Mesendoderm (in vitro differentiated cells): ENCODE data around the gene RER1.
A peak's percentile ranks its signal among the peaks of the same experiment; 100 is the strongest.

Experiments used
- DNase-seq: peaks from one replicate; pipeline ENCODE4 v3.0.0; 2013
- H2AK5ac ChIP-seq: 2 replicates; pipeline ENCODE4 v1.6.1; 2013; ENCODE audit warnings: low read length, inconsistent platforms
- H2BK120ac ChIP-seq: 2 replicates; pipeline ENCODE4 v1.6.1; 2013; ENCODE audit warnings: low read depth, mild to moderate bottlenecking, low read length, moderate library complexity, mixed read lengths
- H2BK15ac ChIP-seq: replicated peaks from 2 replicates; pipeline ENCODE4 v1.6.1; 2013; ENCODE audit warnings: low read depth, mild to moderate bottlenecking, moderate library complexity
- H2BK5ac ChIP-seq: 2 replicates; pipeline ENCODE4 v1.6.1; 2013; ENCODE audit warnings: low read length, inconsistent platforms
- H3K18ac ChIP-seq: 2 replicates; pipeline ENCODE4 v1.6.1; 2013; ENCODE audit warnings: mild to moderate bottlenecking, low read length, mixed read lengths
- H3K23ac ChIP-seq: one replicate; pipeline ENCODE4 v1.6.1; 2013; ENCODE audit warnings: low read length
- H3K27ac ChIP-seq: 2 replicates; pipeline ENCODE4 v1.5.1; 2013; ENCODE audit warnings: low read depth, mild to moderate bottlenecking, inconsistent platforms, low read length, moderate library complexity
- H3K27me3 ChIP-seq: 2 replicates; pipeline ENCODE4 v1.6.1; 2013; ENCODE audit warnings: low read length, control low read depth, mild to moderate bottlenecking, inconsistent platforms; ENCODE audit not compliant: insufficient read depth, poor library complexity
- H3K36me3 ChIP-seq: 2 replicates; pipeline ENCODE4 v1.6.1; 2013; ENCODE audit warnings: low read length, inconsistent platforms; ENCODE audit not compliant: control insufficient read depth, insufficient read depth
- H3K4ac ChIP-seq: one replicate; pipeline ENCODE4 v1.6.1; 2013; ENCODE audit warnings: low read depth, mild to moderate bottlenecking, low read length, moderate library complexity
- H3K4me1 ChIP-seq: 2 replicates; pipeline ENCODE4 v1.6.1; 2013; ENCODE audit warnings: low read depth, low read length, inconsistent platforms; ENCODE audit not compliant: control insufficient read depth
- H3K4me2 ChIP-seq: 2 replicates; pipeline ENCODE4 v1.6.1; 2013; ENCODE audit warnings: low read length
- H3K4me3 ChIP-seq: 2 replicates; pipeline ENCODE4 v1.5.1; 2013; ENCODE audit warnings: mild to moderate bottlenecking, low read length
- H3K56ac ChIP-seq: one replicate; pipeline ENCODE4 v1.6.1; 2013; ENCODE audit warnings: low read length
- H3K79me1 ChIP-seq: 2 replicates; pipeline ENCODE4 v1.6.1; 2013; ENCODE audit warnings: low read length, inconsistent platforms
- H3K79me2 ChIP-seq: 2 replicates; pipeline ENCODE4 v1.6.1; 2013; ENCODE audit warnings: mild to moderate bottlenecking, low read length; ENCODE audit not compliant: control insufficient read depth, insufficient read depth
- H3K9ac ChIP-seq: 2 replicates; pipeline ENCODE4 v1.6.1; 2013; ENCODE audit warnings: low read length, inconsistent platforms
- H4K5ac ChIP-seq: one replicate; pipeline ENCODE4 v1.6.1; 2013; ENCODE audit warnings: low read length
- H4K8ac ChIP-seq: one replicate; pipeline ENCODE4 v1.6.1; 2013; ENCODE audit warnings: low read depth, mild to moderate bottlenecking, control low read depth, low read length, moderate library complexity
- WGBS: extraction: QIAGEN DNeasy Blood & Tissue Kit; methylation state at CpG from one replicate; pipeline ENCODE4 v1.1.7; 2013; ENCODE audit warnings: low lambda C conversion rate, missing lambda C conversion rate; ENCODE audit not compliant: insufficient coverage; ENCODE audit errors: extremely low coverage; 5-methylcytosine and 5-hydroxymethylcytosine counted together

Gene RER1

GRCh38 chr1:2412773-2413494 is 21.3 kb downstream of the RER1 start:
- no CpG with 5 or more reads among the region's 66 CpGs for WGBS
- peak overlapping the region; percentile 95 for H3K56ac ChIP-seq
- H3K79me1 ChIP-seq, result peaks cover 5% of the 10 kb centered on the region
- H3K4ac ChIP-seq, result peak overlapping the region; percentile 94
- H3K18ac ChIP-seq, result peak overlapping the region; percentile 18
- H3K4me2 ChIP-seq, result peak overlapping the region; percentile 94
- H3K79me2 ChIP-seq, result peaks cover 5% of the 10 kb centered on the region
- peak overlapping the region; percentile 7 for H4K8ac ChIP-seq
- peak overlapping the region; percentile 90 for H3K9ac ChIP-seq
- peak overlapping the region; percentile 76 for H3K4me3 ChIP-seq
- H3K27me3 ChIP-seq, result no peaks in the 10 kb centered on the region
- peaks cover 3% of the 10 kb centered on the region for H3K4me1 ChIP-seq
- peak overlapping the region; percentile 13 for H3K27ac ChIP-seq
- H3K23ac ChIP-seq, result peak overlapping the region; percentile 48
- H2BK15ac ChIP-seq, result no peak overlapping the region
- no peak overlapping the region for H2BK120ac ChIP-seq
- H2BK5ac ChIP-seq, result no peak overlapping the region
- no peak overlapping the region for H4K5ac ChIP-seq
- peak; percentile 29 for DNase-seq
- H3K36me3 ChIP-seq, result no peaks in the 10 kb centered on the region
- H2AK5ac ChIP-seq, result peak overlapping the region; percentile 62

GRCh38 chr1:2413495-2414296 is 22.1 kb downstream of the RER1 start:
- no CpG with 5 or more reads among the region's 28 CpGs for WGBS
- DNase-seq, result peak; percentile 44
- Histone ChIP-seq H2BK15ac (no peak overlapping the region), H3K27me3 (no peaks in the 10 kb centered on the region), H2AK5ac (peak overlapping the region; percentile 62), H3K18ac (peak overlapping the region; percentile 18), H3K4me2 (peak overlapping the region; percentile 94), H3K23ac (no peak overlapping the region), H3K9ac (peak overlapping the region; percentile 90), H3K56ac (peak overlapping the region; percentile 95), H2BK120ac (no peak overlapping the region), H3K4ac (peak overlapping the region; percentile 94), H3K36me3 (no peaks in the 10 kb centered on the region), H3K79me1 (peaks cover 5% of the 10 kb centered on the region), H4K8ac (no peak overlapping the region), H4K5ac (no peak overlapping the region), H3K79me2 (peaks cover 5% of the 10 kb centered on the region), H2BK5ac (peak overlapping the region; percentile 67), H3K4me3 (peak overlapping the region; percentile 76), H3K4me1 (peaks cover 3% of the 10 kb centered on the region), H3K27ac (no peak overlapping the region)

- H3K23ac ChIP-seq, result no peak overlapping the region
- no peak overlapping the region for H4K8ac ChIP-seq
- WGBS, result no CpG with 5 or more reads among the region's 25 CpGs
- peak overlapping the region; percentile 94 for H3K4me2 ChIP-seq
- peak; percentile 65 for DNase-seq
- no peaks in the 10 kb centered on the region for H3K36me3 ChIP-seq
- peak overlapping the region; percentile 95 for H3K56ac ChIP-seq
- H2BK5ac ChIP-seq, result no peak overlapping the region
- H2BK15ac ChIP-seq, result no peak overlapping the region
- H3K4me1 ChIP-seq, result peaks cover 3% of the 10 kb centered on the region
- no peak overlapping the region for H3K4ac ChIP-seq
- peaks cover 5% of the 10 kb centered on the region for H3K79me2 ChIP-seq
- no peak overlapping the region for H3K27ac ChIP-seq
- H3K18ac ChIP-seq, result no peak overlapping the region
- H3K79me1 ChIP-seq, result peaks cover 5% of the 10 kb centered on the region
- peak overlapping the region; percentile 90 for H3K9ac ChIP-seq
- H2BK120ac ChIP-seq, result no peak overlapping the region
- no peak overlapping the region for H4K5ac ChIP-seq
- H3K4me3 ChIP-seq, result no peak overlapping the region
- no peak overlapping the region for H2AK5ac ChIP-seq
- H3K27me3 ChIP-seq, result no peaks in the 10 kb centered on the region
Measured at GRCh38 chr1:2414297-2414958, 22.8 kb downstream of the RER1 start.

- H3K4ac ChIP-seq, result no peak overlapping the region
- H2BK15ac ChIP-seq, result no peak overlapping the region
- H4K8ac ChIP-seq, result no peak overlapping the region
- H3K56ac ChIP-seq, result peak overlapping the region; percentile 15
- H2AK5ac ChIP-seq, result no peak overlapping the region
- no peak overlapping the region for H3K4me2 ChIP-seq
- H3K4me3 ChIP-seq, result no peak overlapping the region
- H3K23ac ChIP-seq, result no peak overlapping the region
- H3K79me2 ChIP-seq, result peaks cover 5% of the 10 kb centered on the region
- no peak for DNase-seq
- H2BK120ac ChIP-seq, result no peak overlapping the region
- no CpG with 5 or more reads among the region's 11 CpGs for WGBS
- no peak overlapping the region for H3K27ac ChIP-seq
- no peak overlapping the region for H4K5ac ChIP-seq
- H3K4me1 ChIP-seq, result peaks cover 3% of the 10 kb centered on the region
- H2BK5ac ChIP-seq, result no peak overlapping the region
- H3K18ac ChIP-seq, result no peak overlapping the region
- no peaks in the 10 kb centered on the region for H3K36me3 ChIP-seq
- peaks cover 5% of the 10 kb centered on the region for H3K79me1 ChIP-seq
- H3K9ac ChIP-seq, result no peak overlapping the region
- no peaks in the 10 kb centered on the region for H3K27me3 ChIP-seq
Measured at GRCh38 chr1:2415337-2415736, 23.7 kb downstream of the RER1 start.

GRCh38 chr1:2415801-2416208 is 24.2 kb downstream of the RER1 start:
- H3K4ac ChIP-seq, result no peak overlapping the region
- H2BK120ac ChIP-seq, result no peak overlapping the region
- no peak overlapping the region for H2AK5ac ChIP-seq
- H3K9ac ChIP-seq, result no peak overlapping the region
- H4K5ac ChIP-seq, result no peak overlapping the region
- no CpG with 5 or more reads among the region's 19 CpGs for WGBS
- no peak for DNase-seq
- H3K23ac ChIP-seq, result no peak overlapping the region
- H4K8ac ChIP-seq, result no peak overlapping the region
- no peak overlapping the region for H3K18ac ChIP-seq
- H3K36me3 ChIP-seq, result no peaks in the 10 kb centered on the region
- H3K4me3 ChIP-seq, result no peak overlapping the region
- H3K79me2 ChIP-seq, result peaks cover 5% of the 10 kb centered on the region
- no peak overlapping the region for H3K27ac ChIP-seq
- H2BK15ac ChIP-seq, result no peak overlapping the region
- peaks cover 5% of the 10 kb centered on the region for H3K79me1 ChIP-seq
- peaks cover 3% of the 10 kb centered on the region for H3K4me1 ChIP-seq
- H2BK5ac ChIP-seq, result no peak overlapping the region
- H3K27me3 ChIP-seq, result no peaks in the 10 kb centered on the region
- no peak overlapping the region for H3K56ac ChIP-seq
- H3K4me2 ChIP-seq, result no peak overlapping the region
